Uterus (tissue), 4 donors: ENCODE data around the gene ZMYND8. TPM values are rescaled to one million over a fixed set of nuclear protein-coding genes. Genes with fewer than 3 reads are reported as not detected.
"Not testable (repeated sequence)": the region's sequence is repeated elsewhere in the genome, so short reads cannot be mapped to it uniquely, and the experiment has no call there.

Experiments used
- DNase-seq, 2 donors: peaks; one replicate each; pipeline ENCODE4 v3.0.0-alpha.2; 2019 to 2020
- H3K27ac ChIP-seq, 2 donors: fragments of 200-600 bp; sonication (generic); 1 replicate in 1 of 2; 2 replicates in 1 of 2; pipeline ENCODE4 v1.5.1; 2016 to 2018
- H3K27me3 ChIP-seq, 2 donors: fragments of 200-600 bp; sonication (generic); one replicate each; pipeline ENCODE4 v1.5.1; 2018 to 2019; ENCODE audit warnings: control low read depth in 1 of 2
- H3K36me3 ChIP-seq, 2 donors: fragments of 200-600 bp; sonication (generic); one replicate each; pipeline ENCODE4 v1.5.1; 2019; ENCODE audit warnings: control low read depth in 1 of 2
- H3K4me1 ChIP-seq, 2 donors: fragments of 200-600 bp; sonication (generic); one replicate each; pipeline ENCODE4 v1.5.1; 2018 to 2019; ENCODE audit warnings: control low read depth in 1 of 2
- H3K4me3 ChIP-seq, 2 donors: fragments of 200-600 bp; sonication (generic); 1 replicate in 1 of 2; 2 replicates in 1 of 2; pipeline ENCODE4 v1.5.1; 2018 to 2019; ENCODE audit warnings: mild to moderate bottlenecking in 1 of 2
- H3K9me3 ChIP-seq, 2 donors: fragments of 200-600 bp; sonication (generic); one replicate each; pipeline ENCODE4 v1.5.1; 2019; ENCODE audit warnings: control low read depth in 1 of 2
- POLR2A ChIP-seq, 2 donors: fragments of 450-650 bp; IDR thresholded peaks; one replicate each; pipeline ENCODE4 v1.6.1; 2016; ENCODE audit warnings: antibody characterized with exemption in 2 of 2, mild to moderate bottlenecking in 1 of 2, moderate library complexity in 1 of 2
- intact Hi-C: fragments of 100-400 bp; cut with DNase I; formaldehyde crosslinking; loops from one replicate; pipeline ENCODE4 v1.15.1; 2023; ENCODE audit warnings: low total_unique reads
- total RNA-seq, 4 donors: library from RNA; depleted of rRNA in 3 of 4; stranded (reverse); fragments of >200 nt in 3 of 4; gene quantifications; one replicate each; pipeline versions ENCODE4 v1.1.0 to v1.2.4, GENCODE V29; 2014 to 2023
- TF ChIP-seq, protein P1 (sequence below), 4 experiments: fragments of 200-600 bp in 2 of 4; fragments of 450-650 bp in 2 of 4; sonication (generic) in 2 of 4; IDR thresholded peaks; one replicate each; pipeline ENCODE4 v1.5.1; 2016 to 2019; ENCODE audit warnings: antibody characterized with exemption in 4 of 4, mild to moderate bottlenecking in 2 of 4, moderate library complexity in 1 of 4
- donor health status: DM: yes; HTN: yes; CAD: no.

The ZMYND8 gene
- total RNA-seq, 4 donors from 2014 or later = 10.2 to 26.7 (median 16.0) TPM

DNA sequence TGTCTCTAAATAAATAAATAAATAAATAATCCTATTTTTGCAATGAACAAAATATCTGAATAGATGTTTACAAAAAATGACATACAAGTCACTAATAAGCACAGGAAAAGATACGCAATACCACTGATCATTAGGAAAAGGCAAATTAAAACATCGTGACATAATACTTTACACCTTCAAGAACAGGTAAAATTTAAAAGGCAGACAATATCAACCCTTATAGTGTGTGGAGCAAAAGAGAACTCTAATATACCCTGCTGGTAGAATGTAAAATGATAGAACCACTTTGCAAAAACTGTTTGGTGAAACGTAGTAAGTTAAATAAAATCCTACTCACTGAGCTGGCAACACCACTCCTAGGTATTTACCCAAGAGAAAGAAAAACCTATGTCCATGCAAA is 67.4 kb downstream of the ZMYND8 start:
- H3K4me1 ChIP-seq = no peaks in the 10 kb centered on the region
- no peaks in the 10 kb centered on the region for H3K9me3 ChIP-seq
- no peaks in the 10 kb centered on the region for H3K27me3 ChIP-seq
- H3K27ac ChIP-seq = no peak overlapping the region
- TF ChIP-seq POLR2A (IDR thresholded peaks at IDR 0.05) = no peak
- TF ChIP-seq, protein P1, sequence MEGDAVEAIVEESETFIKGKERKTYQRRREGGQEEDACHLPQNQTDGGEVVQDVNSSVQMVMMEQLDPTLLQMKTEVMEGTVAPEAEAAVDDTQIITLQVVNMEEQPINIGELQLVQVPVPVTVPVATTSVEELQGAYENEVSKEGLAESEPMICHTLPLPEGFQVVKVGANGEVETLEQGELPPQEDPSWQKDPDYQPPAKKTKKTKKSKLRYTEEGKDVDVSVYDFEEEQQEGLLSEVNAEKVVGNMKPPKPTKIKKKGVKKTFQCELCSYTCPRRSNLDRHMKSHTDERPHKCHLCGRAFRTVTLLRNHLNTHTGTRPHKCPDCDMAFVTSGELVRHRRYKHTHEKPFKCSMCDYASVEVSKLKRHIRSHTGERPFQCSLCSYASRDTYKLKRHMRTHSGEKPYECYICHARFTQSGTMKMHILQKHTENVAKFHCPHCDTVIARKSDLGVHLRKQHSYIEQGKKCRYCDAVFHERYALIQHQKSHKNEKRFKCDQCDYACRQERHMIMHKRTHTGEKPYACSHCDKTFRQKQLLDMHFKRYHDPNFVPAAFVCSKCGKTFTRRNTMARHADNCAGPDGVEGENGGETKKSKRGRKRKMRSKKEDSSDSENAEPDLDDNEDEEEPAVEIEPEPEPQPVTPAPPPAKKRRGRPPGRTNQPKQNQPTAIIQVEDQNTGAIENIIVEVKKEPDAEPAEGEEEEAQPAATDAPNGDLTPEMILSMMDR (IDR thresholded peaks at IDR 0.05) = no peak
- H3K4me3 ChIP-seq = no peak overlapping the region
- intact Hi-C loops = no loop called here
- H3K36me3 ChIP-seq = no peaks in the 10 kb centered on the region
- DNase-seq = no peak

DNA sequence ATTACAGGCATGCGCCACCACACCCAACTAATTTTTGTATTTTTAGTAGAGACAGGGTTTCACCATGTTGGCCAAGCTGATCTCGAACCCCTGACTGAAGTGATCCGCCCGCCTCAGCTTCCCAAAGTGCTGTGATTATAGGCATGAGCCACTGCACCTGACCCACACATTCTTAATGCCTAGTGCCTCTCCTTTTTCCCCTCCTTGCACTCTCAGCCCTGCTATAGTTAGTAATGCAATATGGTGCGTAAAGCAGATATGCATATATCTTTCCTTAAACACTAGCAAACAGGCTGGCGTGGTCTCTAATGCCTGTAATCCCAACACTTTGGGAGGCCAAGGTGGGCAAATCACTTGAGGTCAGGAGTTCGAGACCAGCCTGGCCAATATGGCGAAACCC is 68.0 kb downstream of the ZMYND8 start:
- intact Hi-C loops, H3K4me3 ChIP-seq, H3K27me3 ChIP-seq, DNase-seq, H3K27ac ChIP-seq, H3K4me1 ChIP-seq, H3K9me3 ChIP-seq, H3K36me3 ChIP-seq: not testable (repeated sequence)

GRCh38 chr20:47287609-47288144 is 68.8 kb downstream of the ZMYND8 start:
- H3K36me3 ChIP-seq = no peaks in the 10 kb centered on the region
- no peak for DNase-seq
- no peaks in the 10 kb centered on the region for H3K9me3 ChIP-seq
- no peak for TF ChIP-seq POLR2A (IDR thresholded peaks at IDR 0.05)
- H3K27ac ChIP-seq = no peak overlapping the region
- no peaks in the 10 kb centered on the region for H3K4me1 ChIP-seq
- intact Hi-C loops = no loop called here
- no peaks in the 10 kb centered on the region for H3K27me3 ChIP-seq
- no peak overlapping the region for H3K4me3 ChIP-seq

- no peaks in the 10 kb centered on the region for H3K36me3 ChIP-seq
- H3K4me3 ChIP-seq = no peak overlapping the region
- no peak for DNase-seq
- no peaks in the 10 kb centered on the region for H3K9me3 ChIP-seq
- H3K27me3 ChIP-seq = no peaks in the 10 kb centered on the region
- TF ChIP-seq, protein P1 (IDR thresholded peaks at IDR 0.05) = no peak
- TF ChIP-seq POLR2A (IDR thresholded peaks at IDR 0.05) = no peak
- intact Hi-C loops = no loop called here
- H3K4me1 ChIP-seq = no peaks in the 10 kb centered on the region
- H3K27ac ChIP-seq = no peak overlapping the region
Measured at GRCh38 chr20:47286681-47287080, 69.8 kb downstream of the ZMYND8 start.

DNA sequence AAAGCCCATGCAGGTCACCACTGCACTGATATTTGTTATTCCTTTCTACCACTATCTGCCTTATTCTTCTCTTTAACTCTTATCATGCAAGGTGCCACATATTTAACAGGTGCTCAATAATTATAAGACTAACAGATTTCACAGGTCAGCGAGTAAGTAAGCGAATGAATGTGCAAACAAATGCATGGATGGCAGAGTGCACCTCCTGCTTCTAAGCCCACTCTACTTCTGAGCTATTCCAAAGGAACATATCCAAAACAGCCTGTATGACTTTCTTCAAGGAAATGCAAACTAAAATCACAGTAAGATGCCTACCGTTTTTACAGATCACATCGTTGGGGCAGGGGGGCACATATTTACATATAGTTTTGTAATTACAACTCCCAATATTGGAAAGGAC is 71.3 kb downstream of the ZMYND8 start:
- Histone ChIP-seq H3K4me3 (no peak overlapping the region), H3K27ac (no peak overlapping the region), H3K27me3 (no peaks in the 10 kb centered on the region), H3K4me1 (no peaks in the 10 kb centered on the region), H3K9me3 (no peaks in the 10 kb centered on the region), H3K36me3 (no peaks in the 10 kb centered on the region)
- intact Hi-C loops = no loop called here
- no peak for TF ChIP-seq POLR2A (IDR thresholded peaks at IDR 0.05)
- TF ChIP-seq, protein P1 (IDR thresholded peaks at IDR 0.05) = no peak
- DNase-seq = no peak

DNA sequence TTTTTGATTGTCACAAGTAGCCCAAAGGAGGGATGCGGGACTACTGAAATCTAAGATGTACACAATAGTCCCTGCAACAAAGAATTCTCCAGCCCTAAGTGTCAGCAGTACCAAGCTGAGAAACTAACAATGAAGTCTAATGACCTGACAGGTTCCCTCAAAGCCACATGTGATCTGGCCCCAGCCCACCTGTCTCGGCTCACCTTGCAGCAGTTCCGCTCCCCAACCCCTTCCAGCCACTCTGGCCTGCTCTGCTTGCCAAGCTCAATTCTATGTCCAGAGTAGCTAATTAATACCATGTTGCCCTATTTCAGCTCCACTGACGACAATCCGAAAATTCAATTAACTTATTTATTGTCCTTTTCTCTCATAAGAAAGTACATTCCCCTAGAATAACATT is 72.1 kb downstream of the ZMYND8 start:
- no peak overlapping the region for H3K4me3 ChIP-seq
- no peaks in the 10 kb centered on the region for H3K36me3 ChIP-seq
- no peak for DNase-seq
- no peaks in the 10 kb centered on the region for H3K27me3 ChIP-seq
- no peak overlapping the region for H3K27ac ChIP-seq
- no peaks in the 10 kb centered on the region for H3K4me1 ChIP-seq
- intact Hi-C loops = no loop called here
- no peaks in the 10 kb centered on the region for H3K9me3 ChIP-seq
- TF ChIP-seq POLR2A (IDR thresholded peaks at IDR 0.05) = no peak
- TF ChIP-seq, protein P1 (IDR thresholded peaks at IDR 0.05) = no peak
